KMS-11 (cell line): ENCODE results near the gene MEIS1.

Source experiments
- H2AFZ ChIP-seq: fragments of 200-600 bp; sonication (generic); 2 replicates; pipeline ENCODE4 v1.6.1; 2016; ENCODE audit warnings: antibody characterized with exemption, mixed run types, low read depth
- H3K27ac ChIP-seq: fragments of 200-600 bp; sonication (generic); 2 replicates; pipeline ENCODE4 v1.6.1; 2016; ENCODE audit warnings: mild to moderate bottlenecking, mixed run types
- H3K27me3 ChIP-seq: fragments of 200-600 bp; sonication (generic); 2 replicates; pipeline ENCODE4 v1.6.1; 2017; ENCODE audit warnings: mild to moderate bottlenecking, low read depth, mixed run types, moderate library complexity; ENCODE audit not compliant: insufficient read depth
- H3K36me3 ChIP-seq: fragments of 200-600 bp; sonication (generic); 2 replicates; pipeline ENCODE4 v1.6.1; 2017; ENCODE audit warnings: mild to moderate bottlenecking, mixed run types; ENCODE audit not compliant: insufficient read depth
- H3K4me1 ChIP-seq: fragments of 200-600 bp; sonication (generic); 2 replicates; pipeline ENCODE4 v1.6.1; 2016; ENCODE audit warnings: mild to moderate bottlenecking, low read depth, mixed run types; ENCODE audit not compliant: poor library complexity, severe bottlenecking
- H3K4me2 ChIP-seq: fragments of 200-600 bp; sonication (generic); 2 replicates; pipeline ENCODE4 v1.7.0; 2016; ENCODE audit warnings: mild to moderate bottlenecking, mixed run types
- H3K4me3 ChIP-seq: fragments of 200-600 bp; sonication (generic); IDR thresholded peaks from 2 replicates; pipeline ENCODE4 v1.6.1; 2017; ENCODE audit warnings: low read depth, low read length, mixed read lengths; ENCODE audit not compliant: insufficient read depth
- H3K79me2 ChIP-seq: fragments of 200-600 bp; sonication (generic); 2 replicates; pipeline ENCODE4 v1.6.1; 2016; ENCODE audit warnings: low read depth, mixed run types; ENCODE audit not compliant: insufficient read depth
- H3K9ac ChIP-seq: fragments of 200-600 bp; sonication (generic); 2 replicates; pipeline ENCODE4 v1.6.1; 2016; ENCODE audit warnings: mild to moderate bottlenecking, mixed run types
- H4K20me1 ChIP-seq: fragments of 200-600 bp; sonication (generic); 2 replicates; pipeline ENCODE4 v1.6.1; 2016; ENCODE audit warnings: mild to moderate bottlenecking, mixed run types; ENCODE audit not compliant: insufficient read depth
- TF ChIP-seq, protein P1 (sequence below): fragments of 200-600 bp; sonication (generic); conservative IDR thresholded peaks from 2 replicates; pipeline ENCODE4 v1.6.1; 2017; ENCODE audit warnings: low read depth, mild to moderate bottlenecking, antibody characterized with exemption, low read length, moderate library complexity, mixed read lengths

MEIS1 gene

GRCh38 chr2:66498289-66498975 is 63.5 kb downstream of the MEIS1 start:
- Histone ChIP-seq H3K9ac (no peak overlapping the region), H3K4me3 (no peak overlapping the region), H3K4me2 (no peak overlapping the region), H3K27me3 (no peaks in the 10 kb centered on the region), H3K79me2 (no peaks in the 10 kb centered on the region), H4K20me1 (no peaks in the 10 kb centered on the region), H2AFZ (no peak overlapping the region), H3K27ac (no peak overlapping the region), H3K4me1 (peaks cover 5% of the 10 kb centered on the region), H3K36me3 (no peaks in the 10 kb centered on the region)
- TF ChIP-seq, protein P1, sequence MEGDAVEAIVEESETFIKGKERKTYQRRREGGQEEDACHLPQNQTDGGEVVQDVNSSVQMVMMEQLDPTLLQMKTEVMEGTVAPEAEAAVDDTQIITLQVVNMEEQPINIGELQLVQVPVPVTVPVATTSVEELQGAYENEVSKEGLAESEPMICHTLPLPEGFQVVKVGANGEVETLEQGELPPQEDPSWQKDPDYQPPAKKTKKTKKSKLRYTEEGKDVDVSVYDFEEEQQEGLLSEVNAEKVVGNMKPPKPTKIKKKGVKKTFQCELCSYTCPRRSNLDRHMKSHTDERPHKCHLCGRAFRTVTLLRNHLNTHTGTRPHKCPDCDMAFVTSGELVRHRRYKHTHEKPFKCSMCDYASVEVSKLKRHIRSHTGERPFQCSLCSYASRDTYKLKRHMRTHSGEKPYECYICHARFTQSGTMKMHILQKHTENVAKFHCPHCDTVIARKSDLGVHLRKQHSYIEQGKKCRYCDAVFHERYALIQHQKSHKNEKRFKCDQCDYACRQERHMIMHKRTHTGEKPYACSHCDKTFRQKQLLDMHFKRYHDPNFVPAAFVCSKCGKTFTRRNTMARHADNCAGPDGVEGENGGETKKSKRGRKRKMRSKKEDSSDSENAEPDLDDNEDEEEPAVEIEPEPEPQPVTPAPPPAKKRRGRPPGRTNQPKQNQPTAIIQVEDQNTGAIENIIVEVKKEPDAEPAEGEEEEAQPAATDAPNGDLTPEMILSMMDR = no peak

GRCh38 chr2:66501267-66501666 is 66.3 kb downstream of the MEIS1 start:
- no peak overlapping the region for H3K27ac ChIP-seq
- H3K9ac ChIP-seq = no peak overlapping the region
- H3K36me3 ChIP-seq = no peaks in the 10 kb centered on the region
- TF ChIP-seq, protein P1 = no peak
- no peak overlapping the region for H3K4me3 ChIP-seq
- no peak overlapping the region for H3K4me2 ChIP-seq
- H2AFZ ChIP-seq = no peak overlapping the region
- no peaks in the 10 kb centered on the region for H3K27me3 ChIP-seq
- H4K20me1 ChIP-seq = no peaks in the 10 kb centered on the region
- no peaks in the 10 kb centered on the region for H3K79me2 ChIP-seq
- H3K4me1 ChIP-seq = peaks cover 5% of the 10 kb centered on the region

DNA sequence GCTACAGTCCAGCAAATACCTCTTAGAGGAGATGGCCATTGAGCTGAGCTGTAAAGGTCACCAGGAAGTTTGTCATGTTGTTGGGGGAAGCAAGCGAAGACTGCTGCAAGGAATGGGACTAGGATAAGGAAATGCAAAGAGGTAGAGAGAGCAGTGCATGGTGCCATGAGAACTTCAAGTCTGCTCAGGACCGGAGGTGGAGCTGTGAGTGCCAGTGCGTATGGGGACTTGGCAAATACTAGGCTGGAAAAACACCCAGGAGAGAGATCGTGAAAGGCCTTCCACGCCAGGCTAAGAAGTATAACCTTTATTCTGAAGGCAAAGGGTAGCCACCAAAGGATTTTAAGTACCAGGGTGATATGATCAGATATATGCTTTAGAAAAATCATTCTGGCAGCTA is 71.3 kb downstream of the MEIS1 start:
- Histone ChIP-seq H3K36me3 (no peaks in the 10 kb centered on the region), H3K27me3 (no peaks in the 10 kb centered on the region), H2AFZ (no peak overlapping the region), H3K4me1 (no peaks in the 10 kb centered on the region), H3K4me2 (no peak overlapping the region), H3K9ac (no peak overlapping the region), H3K79me2 (no peaks in the 10 kb centered on the region), H3K27ac (no peak overlapping the region), H3K4me3 (no peak overlapping the region), H4K20me1 (no peaks in the 10 kb centered on the region)
- TF ChIP-seq, protein P1 = no peak

DNA sequence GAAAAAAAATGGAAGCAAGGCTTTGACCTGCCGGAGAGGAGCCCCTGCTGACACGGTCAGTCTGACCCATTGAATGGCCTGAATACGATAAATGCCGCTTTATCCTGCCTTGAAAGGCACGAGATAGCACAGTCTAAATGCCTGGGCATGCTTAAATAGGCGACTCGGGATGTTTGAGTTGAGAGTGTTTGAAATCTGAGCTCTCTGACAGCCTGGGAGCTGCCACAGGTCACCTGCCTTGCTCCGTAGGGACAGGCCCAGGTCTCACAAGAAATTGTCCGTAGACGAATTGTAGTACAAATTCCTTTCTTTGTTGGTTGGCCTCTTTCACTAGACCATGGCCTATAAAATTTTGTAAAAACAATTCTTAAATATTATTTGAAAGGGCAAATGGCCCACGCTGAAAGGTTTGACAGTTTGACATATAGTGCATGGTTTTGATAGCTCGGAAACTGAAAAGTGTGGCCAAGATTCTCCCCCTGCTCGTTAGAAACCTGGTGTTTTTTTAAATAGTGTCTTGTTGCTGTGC is 72.8 kb downstream of the MEIS1 start:
- no peak overlapping the region for H3K4me2 ChIP-seq
- no peaks in the 10 kb centered on the region for H3K79me2 ChIP-seq
- no peak overlapping the region for H3K9ac ChIP-seq
- H3K4me1 ChIP-seq = no peaks in the 10 kb centered on the region
- H3K27me3 ChIP-seq = no peaks in the 10 kb centered on the region
- H2AFZ ChIP-seq = no peak overlapping the region
- H3K36me3 ChIP-seq = no peaks in the 10 kb centered on the region
- H3K4me3 ChIP-seq = no peak overlapping the region
- no peaks in the 10 kb centered on the region for H4K20me1 ChIP-seq
- TF ChIP-seq, protein P1 = no peak
- no peak overlapping the region for H3K27ac ChIP-seq
